ENCODE data around the gene ESRRA. TPM values are rescaled to one million over a fixed set of nuclear protein-coding genes. Genes with fewer than 3 reads are reported as not detected.
A peak's percentile ranks its signal among the peaks of the same experiment; 100 is the strongest.

The ESRRA gene
- total and polyA plus RNA-seq, 9 of the 15 experiments (the other 6 are each of a cell fraction or from before 2014, with no cell fraction given) = 0.27 to 89.7 (median 23.7) TPM

GRCh38 chr11:64341851-64342791, 36.8 kb downstream of the ESRRA start (continued):
- TF ChIP-seq ZNF584 (CRISPR knock-in tag; IDR thresholded peaks at IDR 0.05; ENCODE audit: low read depth) (no peak), ZNF263 (CRISPR knock-in tag; IDR thresholded peaks at IDR 0.05; ENCODE audit: borderline replicate concordance) (no peak), CBFA2T2 (conservative IDR thresholded peaks at IDR 0.05) (peak; percentile 32; the same call in 1 of the 2 replicates), RFX7 (CRISPR knock-in tag; IDR thresholded peaks at IDR 0.05) (no peak), U2AF1 (optimal IDR thresholded peaks at IDR 0.05; ENCODE audit: low read depth, low read length) (no peak), NEUROD1 (IDR thresholded peaks at IDR 0.05; ENCODE audit: borderline replicate concordance, low read depth, low read length, partially characterized antibody) (no peak), PPARD (CRISPR knock-in tag; IDR thresholded peaks at IDR 0.05) (no peak), ZNF79 (CRISPR knock-in tag; IDR thresholded peaks at IDR 0.05; ENCODE audit: low read depth) (no peak), E4F1 (CRISPR knock-in tag; IDR thresholded peaks at IDR 0.05; ENCODE audit: borderline replicate concordance) (no peak), L3MBTL2 (IDR thresholded peaks at IDR 0.05) (peak; percentile 90), HNRNPH1 (optimal IDR thresholded peaks at IDR 0.05; ENCODE audit: low read depth, low read length) (no peak), NFIX (CRISPR knock-in tag; IDR thresholded peaks at IDR 0.05; ENCODE audit: low read depth) (no peak), RNF219 (CRISPR knock-in tag; IDR thresholded peaks at IDR 0.05) (no peak), RUNX1 (IDR thresholded peaks at IDR 0.05; ENCODE audit: low read depth) (no peak), FOSL1 (tag; conservative IDR thresholded peaks at IDR 0.05) (no peak), SMAD3 (CRISPR knock-in tag; conservative IDR thresholded peaks at IDR 0.05) (no peak)
- TF ChIP-seq, protein P1, sequence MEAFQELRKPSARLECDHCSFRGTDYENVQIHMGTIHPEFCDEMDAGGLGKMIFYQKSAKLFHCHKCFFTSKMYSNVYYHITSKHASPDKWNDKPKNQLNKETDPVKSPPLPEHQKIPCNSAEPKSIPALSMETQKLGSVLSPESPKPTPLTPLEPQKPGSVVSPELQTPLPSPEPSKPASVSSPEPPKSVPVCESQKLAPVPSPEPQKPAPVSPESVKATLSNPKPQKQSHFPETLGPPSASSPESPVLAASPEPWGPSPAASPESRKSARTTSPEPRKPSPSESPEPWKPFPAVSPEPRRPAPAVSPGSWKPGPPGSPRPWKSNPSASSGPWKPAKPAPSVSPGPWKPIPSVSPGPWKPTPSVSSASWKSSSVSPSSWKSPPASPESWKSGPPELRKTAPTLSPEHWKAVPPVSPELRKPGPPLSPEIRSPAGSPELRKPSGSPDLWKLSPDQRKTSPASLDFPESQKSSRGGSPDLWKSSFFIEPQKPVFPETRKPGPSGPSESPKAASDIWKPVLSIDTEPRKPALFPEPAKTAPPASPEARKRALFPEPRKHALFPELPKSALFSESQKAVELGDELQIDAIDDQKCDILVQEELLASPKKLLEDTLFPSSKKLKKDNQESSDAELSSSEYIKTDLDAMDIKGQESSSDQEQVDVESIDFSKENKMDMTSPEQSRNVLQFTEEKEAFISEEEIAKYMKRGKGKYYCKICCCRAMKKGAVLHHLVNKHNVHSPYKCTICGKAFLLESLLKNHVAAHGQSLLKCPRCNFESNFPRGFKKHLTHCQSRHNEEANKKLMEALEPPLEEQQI (IDR thresholded peaks at IDR 0.05) = no peak
- TF ChIP-seq, protein P2, sequence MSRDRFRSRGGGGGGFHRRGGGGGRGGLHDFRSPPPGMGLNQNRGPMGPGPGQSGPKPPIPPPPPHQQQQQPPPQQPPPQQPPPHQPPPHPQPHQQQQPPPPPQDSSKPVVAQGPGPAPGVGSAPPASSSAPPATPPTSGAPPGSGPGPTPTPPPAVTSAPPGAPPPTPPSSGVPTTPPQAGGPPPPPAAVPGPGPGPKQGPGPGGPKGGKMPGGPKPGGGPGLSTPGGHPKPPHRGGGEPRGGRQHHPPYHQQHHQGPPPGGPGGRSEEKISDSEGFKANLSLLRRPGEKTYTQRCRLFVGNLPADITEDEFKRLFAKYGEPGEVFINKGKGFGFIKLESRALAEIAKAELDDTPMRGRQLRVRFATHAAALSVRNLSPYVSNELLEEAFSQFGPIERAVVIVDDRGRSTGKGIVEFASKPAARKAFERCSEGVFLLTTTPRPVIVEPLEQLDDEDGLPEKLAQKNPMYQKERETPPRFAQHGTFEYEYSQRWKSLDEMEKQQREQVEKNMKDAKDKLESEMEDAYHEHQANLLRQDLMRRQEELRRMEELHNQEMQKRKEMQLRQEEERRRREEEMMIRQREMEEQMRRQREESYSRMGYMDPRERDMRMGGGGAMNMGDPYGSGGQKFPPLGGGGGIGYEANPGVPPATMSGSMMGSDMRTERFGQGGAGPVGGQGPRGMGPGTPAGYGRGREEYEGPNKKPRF (IDR thresholded peaks at IDR 0.05; ENCODE audit: low read depth, low read length) = no peak
